Peyer's patch (tissue), 4 donors: ENCODE measurements around the gene ACKR2.

Source experiments
- POLR2A ChIP-seq, 2 donors: fragments of 450-650 bp; IDR thresholded peaks; one replicate each; pipeline ENCODE4 v1.5.1; 2017; ENCODE audit warnings: antibody characterized with exemption in 2 of 2, mild to moderate bottlenecking in 2 of 2, moderate library complexity in 2 of 2
- TF ChIP-seq, protein P1 (sequence below), 6 experiments: fragments of 450-650 bp in 4 of 6; fragments of 200-600 bp in 2 of 6; sonication (generic) in 1 of 6; IDR thresholded peaks; one replicate each; pipeline ENCODE4 v1.5.1; 2017 to 2019; ENCODE audit warnings: antibody characterized with exemption in 6 of 6, mild to moderate bottlenecking in 3 of 6, moderate library complexity in 1 of 6

DNA sequence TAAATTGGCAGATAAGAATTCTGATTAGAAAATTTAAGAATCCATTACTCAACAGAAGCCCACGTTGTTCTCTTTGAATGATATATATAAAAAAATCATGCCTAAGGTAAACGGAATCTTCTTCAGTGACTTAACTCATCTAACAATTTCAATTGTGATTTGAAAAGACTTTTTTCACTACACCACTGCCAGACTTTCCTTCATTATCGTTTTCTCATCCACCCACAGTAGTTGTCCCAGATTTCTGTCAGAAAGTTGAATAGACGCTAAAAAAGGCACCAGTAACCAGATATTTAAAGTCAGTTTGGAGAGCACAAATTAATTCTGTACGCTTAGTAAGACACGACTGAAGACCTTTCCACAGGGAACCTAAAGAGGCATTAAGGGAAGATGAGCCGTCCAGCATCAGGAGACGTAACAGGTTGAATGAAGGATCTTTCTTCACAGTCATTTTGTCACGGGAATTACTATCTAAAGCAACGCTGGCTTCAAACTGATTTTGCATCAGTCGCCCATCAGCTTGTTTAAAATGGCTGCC, 6.3 kb upstream of the ACKR2 start:
- no peak for TF ChIP-seq POLR2A (IDR thresholded peaks at IDR 0.05)
- TF ChIP-seq, protein P1, sequence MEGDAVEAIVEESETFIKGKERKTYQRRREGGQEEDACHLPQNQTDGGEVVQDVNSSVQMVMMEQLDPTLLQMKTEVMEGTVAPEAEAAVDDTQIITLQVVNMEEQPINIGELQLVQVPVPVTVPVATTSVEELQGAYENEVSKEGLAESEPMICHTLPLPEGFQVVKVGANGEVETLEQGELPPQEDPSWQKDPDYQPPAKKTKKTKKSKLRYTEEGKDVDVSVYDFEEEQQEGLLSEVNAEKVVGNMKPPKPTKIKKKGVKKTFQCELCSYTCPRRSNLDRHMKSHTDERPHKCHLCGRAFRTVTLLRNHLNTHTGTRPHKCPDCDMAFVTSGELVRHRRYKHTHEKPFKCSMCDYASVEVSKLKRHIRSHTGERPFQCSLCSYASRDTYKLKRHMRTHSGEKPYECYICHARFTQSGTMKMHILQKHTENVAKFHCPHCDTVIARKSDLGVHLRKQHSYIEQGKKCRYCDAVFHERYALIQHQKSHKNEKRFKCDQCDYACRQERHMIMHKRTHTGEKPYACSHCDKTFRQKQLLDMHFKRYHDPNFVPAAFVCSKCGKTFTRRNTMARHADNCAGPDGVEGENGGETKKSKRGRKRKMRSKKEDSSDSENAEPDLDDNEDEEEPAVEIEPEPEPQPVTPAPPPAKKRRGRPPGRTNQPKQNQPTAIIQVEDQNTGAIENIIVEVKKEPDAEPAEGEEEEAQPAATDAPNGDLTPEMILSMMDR (IDR thresholded peaks at IDR 0.05), result no peak
